Islet of Langerhans (tissue), 1 donor: ENCODE results near the gene GRIP2.

Experiments
- FAIRE-seq: peaks from one replicate; lab custom pipeline; 2011; peaks lifted over from hg19 to GRCh38; lab: Jason Lieb, UNC

The GRIP2 gene

DNA sequence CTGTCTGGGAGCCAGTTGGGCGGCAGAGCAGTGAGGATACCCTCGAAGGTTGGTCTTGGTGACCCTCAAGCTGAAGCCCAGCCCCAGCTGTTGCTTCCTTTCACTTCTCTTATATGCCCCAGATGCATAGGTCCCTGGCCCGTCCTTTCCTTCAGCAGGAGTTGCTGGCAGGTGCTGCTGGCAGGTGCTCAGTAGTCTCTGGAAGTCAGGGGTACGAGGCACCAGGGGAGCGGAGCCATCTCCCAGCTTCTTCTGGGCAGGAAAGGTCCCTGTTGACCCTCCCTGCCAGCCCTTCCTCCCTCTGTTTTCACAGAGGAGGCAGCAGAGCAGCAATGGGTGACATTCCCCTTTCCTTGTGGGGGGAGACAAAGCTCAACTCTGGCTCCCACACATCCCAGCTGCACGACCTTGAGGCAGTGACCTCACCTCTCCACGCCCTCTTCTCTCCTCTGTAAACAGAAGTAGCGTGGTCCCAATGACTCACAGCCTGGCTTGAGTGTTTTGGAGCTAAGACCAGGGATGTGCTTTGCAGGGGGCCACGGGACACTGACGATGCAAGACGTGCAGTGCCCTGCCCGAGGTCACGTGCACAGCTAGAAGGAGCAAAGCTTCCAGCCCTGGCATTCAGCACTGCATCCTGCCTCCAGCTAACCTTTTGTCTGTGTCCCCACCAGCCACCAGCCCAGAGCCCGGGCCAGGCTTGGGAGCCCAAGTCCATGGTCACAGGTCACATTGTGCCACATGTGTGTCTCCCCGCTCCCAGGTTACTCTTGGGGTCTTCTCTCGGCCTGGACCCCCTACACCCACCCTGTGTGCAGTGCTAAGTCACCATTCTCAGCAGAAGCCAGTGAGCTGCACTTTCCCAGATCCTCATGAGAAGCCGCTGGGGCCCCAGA, 88.0 kb downstream of the GRIP2 start:
- no peak for FAIRE-seq

DNA sequence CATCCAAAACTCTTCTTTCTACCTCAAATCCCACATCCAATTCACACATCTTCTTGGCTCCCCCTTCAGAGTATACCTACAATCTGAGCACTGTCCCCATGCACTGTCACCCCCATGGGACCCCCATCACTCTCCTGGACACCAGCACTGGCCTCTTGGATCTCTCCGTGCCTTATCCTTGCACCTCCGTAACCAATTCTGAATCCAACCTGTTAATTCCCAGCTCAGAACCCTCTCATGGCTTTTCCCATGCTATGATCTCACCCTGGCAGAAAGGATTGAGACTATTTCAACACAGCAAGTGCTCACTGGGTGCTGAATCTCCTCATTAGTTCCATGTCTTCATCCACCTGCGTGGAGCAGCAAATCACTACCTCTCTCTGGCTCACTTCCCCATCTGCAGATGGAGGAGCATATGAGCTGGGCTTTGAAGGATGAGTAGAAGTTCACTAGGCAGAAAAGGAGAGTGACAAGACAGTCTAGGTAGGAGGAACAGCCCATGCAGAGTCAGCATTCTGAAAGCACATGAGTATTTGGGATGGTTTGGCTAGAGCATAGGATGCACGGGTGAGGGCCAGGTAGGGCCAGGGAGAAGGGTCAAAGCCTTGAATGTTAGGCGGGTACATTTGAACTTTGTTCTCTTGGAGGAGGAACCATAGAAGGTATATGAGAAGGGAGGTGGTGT, 89.1 kb downstream of the GRIP2 start:
- FAIRE-seq, result no peak

DNA sequence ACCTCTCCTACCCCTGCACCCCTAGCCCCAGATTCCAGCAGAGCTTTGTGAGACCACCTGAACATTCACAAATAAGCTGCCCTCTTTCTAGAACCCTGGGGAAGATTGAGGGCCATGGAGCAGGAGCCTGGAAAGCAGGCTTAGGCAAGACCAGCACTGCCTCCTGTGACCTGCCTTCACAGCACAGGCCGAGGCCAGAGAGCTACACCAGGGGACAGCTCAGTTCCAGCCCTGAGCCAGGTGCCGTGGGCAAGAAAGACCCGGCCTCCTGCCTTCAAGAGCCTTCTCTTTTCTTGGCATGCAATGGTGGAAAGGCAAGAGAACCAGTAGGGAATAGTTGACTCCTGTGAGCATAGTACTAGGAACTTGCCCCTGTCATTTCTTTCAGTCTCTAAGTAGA, 89.6 kb downstream of the GRIP2 start:
- FAIRE-seq, result no peak

DNA sequence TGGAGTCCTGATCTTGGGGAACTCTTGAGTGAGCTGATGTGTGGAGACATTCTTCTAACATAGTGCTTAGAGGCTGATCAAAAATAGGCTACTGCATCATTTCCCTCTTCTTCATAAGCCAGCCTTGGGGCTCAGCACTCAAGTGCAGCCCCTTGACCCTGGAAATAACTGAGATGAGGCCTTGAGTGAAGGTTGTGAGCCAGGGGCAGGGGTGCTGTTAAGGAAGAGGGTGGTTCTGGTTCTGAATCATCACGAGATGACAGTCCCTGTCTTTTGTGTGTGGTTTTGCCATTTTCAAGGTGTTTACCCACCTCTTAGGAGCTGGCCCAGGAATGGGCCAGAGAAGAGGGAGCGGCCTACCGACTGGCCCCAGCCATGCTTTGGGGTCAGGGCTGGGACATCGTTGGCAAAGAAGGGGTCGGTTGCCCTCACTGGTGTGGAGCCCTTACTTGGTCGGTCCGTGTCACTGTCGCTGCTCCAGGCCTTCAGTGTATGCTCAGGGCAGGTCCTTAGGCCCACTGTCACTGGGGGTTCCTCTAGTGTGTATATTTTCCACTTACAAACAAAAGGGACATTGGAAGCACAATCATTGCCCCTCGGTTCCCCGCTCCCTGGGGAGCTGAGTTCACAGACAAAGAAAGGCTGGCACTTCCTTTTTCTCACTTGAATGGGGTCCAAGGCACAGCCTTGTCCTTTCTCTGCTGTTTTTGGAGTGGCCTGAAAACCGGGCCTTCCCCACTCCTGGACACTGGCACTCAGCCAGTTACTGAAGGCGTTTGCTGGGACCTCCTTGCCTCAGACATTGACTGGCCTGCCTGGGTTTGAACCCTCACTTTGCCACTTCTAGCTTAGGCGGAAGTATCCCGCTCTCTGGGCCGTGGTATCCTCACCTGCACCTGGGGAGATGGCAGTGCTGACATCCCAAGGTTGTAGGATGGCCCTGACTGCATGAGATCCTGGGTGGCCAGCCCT, 91.1 kb downstream of the GRIP2 start:
- no peak for FAIRE-seq

DNA sequence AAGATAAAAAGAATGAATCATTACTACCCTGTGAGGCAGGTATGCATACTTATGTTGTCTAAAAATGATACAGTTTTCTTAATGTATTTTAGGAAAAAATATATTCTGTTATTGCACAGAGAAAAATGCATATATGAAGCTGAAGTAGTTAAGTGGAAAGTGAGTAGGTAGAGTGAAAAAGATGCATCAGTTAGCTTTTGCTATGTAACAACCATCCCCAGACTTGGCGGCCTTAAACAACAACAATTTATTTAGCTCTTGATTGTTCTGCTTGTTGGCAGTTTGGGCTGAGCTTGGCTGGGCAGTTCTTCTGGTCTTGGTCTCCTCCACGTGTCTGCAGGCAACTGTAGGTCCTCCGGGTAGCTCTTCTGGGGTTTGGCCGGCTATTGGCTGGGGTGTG, 92.1 kb downstream of the GRIP2 start:
- no peak for FAIRE-seq

DNA sequence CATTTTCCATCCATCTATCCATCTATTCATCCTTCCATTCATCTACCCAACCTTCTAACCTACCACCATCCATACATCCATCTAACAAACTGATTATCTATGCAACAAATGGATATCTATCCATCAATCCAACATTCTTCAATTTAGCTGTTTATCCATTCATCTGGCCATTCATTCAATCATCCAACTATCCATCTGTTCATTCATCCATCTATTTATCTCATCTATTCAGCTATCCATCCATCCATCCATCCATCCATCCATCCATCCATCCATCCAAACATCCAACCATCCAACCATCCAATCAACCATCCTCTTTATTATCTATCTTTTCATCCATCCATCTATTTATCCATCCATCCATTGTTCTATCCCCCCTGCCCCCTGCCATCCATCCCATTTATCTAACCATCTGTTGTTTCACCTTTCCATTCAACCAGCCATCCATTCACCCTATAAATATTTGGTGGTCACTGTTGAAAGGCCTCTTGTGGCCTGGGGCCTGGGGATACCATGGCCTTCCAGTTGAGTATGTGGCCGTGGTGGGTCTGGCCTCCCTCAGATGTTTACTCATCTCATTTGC, 93.1 kb downstream of the GRIP2 start:
- no peak for FAIRE-seq

DNA sequence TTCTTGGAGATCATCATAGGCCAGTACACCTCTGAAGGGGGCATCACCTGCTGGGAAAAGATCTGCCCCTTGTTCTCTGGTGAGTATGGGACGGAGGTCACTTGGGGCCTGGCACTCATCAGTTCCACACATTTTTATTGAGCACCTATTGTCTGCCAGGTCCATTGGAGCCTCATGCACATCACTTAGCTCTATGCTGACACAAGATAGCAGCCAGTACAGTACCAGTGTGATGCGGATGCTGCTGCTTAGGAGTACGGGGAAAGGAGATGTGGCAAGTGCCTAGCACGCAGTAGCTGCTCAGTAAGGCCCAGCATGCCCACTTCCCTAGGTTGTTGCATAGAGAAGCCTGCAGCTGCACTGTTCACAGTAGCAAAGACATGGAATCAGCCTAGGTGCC, 94.4 kb downstream of the GRIP2 start:
- no peak for FAIRE-seq

DNA sequence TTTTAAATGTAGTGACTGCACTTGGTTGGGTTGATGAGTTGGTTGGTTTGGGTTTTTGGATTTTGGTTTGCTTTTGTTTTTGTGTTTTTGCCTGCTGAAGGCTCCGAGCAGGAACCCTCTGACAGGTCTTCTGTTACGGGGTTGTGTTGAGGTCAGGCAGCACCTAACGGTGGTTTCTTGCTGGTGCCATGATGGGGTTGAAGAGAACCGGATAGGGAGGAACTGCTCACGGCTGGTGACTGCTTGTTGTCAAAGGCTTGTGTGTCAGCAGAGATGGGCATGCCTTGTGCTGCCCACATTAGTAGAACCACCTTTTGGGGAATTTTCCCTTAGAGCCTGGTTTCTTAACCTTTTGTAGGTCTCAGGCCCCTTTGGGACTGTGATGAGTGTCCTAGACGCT, 95.8 kb downstream of the GRIP2 start:
- no peak for FAIRE-seq

DNA sequence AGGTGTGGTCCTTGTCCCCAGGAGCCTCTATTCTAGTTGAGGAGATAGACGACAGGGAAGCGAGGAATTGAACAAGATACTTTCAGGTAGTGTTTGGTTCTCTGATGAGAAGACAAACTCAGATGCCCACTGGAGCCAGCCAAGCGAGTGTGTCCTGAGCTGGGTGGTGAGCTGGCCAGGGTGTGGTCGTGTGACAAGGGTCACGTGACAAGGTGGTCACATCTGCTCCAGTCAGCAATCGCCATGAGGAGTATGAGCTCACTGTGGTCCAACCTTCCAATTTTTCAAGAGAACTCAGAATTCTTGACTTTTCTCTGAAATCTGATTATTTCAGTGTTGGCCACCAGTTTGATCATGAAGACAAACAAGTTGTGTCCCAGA, 98.2 kb downstream of the GRIP2 start:
- FAIRE-seq, result no peak

DNA sequence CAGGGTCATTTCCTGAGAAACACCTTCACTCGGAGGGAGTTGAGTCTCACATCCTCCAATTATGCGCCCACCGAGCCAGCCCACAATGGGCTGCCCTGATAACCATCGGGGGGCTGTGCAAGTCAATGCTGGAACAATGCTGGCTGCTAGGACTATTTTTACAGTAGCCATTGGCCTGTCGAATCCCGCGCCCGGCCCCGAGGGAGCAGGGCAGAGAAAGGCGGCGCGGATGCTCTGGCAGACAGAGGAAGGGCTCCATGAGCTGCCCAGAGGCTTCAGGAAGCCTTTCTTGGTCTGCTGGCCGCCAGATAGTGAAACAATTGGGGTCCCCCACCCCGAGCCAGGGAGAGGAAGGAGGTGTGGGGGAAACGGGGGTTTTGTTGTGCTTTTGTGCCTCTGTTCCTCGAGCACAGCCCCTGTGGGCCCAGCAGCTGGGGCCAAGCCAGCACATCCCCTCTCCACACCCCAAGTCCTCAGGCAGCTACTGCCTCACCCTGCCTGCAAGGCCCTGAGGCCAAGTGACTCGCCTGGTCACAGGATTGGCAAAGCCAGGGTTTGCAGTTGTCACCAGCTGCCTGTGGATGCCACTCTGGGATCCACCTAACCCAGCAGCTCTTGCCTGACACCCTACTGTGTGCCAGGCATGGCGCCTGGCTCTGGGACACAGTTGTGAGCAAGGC, 98.8 kb downstream of the GRIP2 start:
- FAIRE-seq, result no peak

DNA sequence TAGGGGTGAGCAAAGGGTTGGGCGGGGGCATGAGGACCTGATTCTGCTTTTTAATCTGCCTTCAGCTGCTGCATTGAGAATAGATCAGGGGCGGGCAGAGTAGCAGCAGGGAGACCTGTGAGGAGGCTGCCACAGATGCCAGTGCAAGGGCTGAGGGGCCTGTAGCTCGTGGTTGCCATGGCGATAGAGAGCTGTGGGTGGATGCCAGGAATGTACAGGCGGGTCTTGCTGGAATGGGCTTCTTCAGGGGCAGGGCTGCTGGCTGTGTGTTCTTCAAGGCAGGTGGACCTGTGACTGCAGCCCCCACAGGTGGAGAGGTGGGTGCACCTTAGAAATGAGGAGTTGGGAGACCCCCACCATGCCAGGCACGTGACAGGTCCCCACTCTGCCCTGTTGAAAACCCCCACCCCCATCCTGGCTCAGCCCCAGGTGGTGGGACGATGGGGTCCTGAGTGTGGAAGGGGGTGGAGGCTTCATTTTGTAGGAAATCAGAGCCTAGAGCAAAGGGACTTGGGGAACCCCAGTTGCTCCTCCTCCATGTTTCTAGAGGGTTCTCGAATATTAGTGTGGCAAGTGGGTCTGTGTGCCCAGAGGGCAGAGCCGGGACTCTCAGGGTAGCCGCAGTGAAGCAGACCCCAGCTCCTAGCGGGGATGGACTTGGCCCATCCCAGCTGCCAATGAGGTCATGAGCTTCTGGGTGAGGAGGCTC, 99.5 kb downstream of the GRIP2 start:
- no peak for FAIRE-seq

DNA sequence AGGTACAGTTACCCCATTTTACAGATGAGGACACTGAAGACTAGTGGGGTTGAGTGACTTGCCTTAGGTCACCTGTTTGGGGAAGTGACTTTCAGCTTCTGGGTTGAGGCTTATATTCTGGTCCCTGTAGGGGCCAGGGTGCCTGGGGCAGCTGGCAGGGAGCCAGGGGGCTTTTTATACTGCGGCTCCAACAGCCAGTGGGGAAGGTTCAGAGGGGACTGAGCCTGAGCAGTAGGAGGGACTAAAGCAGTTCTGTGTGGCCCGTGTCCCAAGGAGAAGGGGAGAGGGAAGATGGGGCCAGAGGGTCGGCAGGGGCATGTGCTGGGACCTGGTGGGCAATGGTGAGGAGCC, 100.0 kb downstream of the GRIP2 start:
- no peak for FAIRE-seq

DNA sequence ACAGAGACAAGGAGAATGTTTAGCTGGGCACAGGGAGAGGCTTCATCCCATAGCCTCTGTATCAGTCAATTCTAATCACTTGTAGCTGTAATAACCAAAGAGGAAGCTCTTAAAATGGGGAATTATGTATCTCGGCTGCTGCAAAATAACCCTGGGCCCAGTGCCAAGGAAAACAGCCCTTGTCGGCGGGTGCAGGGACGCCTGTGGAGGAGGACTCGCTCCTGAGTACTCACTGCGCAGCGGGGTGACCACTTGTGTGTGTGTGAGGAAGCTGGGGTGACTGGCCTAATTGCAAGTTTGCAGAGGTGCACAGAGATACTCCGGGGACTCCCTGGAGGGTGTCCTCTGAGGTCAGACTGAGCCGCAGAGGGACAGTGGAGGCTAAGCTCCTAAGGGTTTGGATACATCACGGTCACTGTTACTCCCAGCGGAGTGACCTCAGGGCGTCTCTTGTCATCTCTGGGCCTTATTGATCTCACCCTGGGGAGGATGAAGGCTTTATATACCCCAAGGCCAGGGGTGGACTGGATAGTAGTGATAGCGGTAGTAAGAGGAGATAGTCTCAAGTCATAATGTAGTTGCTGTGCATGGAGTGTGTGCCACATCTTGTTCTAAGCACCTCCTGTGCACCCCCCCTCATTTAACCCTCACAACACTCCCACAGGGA, 100.5 kb downstream of the GRIP2 start:
- no peak for FAIRE-seq
